Tibial artery (tissue), 4 donors: Measurements from ENCODE around the gene RASL12.

ENCODE experiments used
- DNase-seq, 2 donors: peaks; one replicate each; pipeline ENCODE4 v3.0.0-alpha.2; 2019
- H3K27ac ChIP-seq, 2 donors: fragments of 200-600 bp; sonication (generic) in 1 of 2; 1 replicate in 1 of 2; 2 replicates in 1 of 2; pipeline ENCODE4 v1.5.1; 2018 to 2019; ENCODE audit warnings: mild to moderate bottlenecking in 1 of 2
- H3K27me3 ChIP-seq, 2 donors: fragments of 200-600 bp; sonication (generic) in 1 of 2; one replicate each; pipeline versions ENCODE4 v1.5.1 to v1.6.0; 2016 to 2019
- H3K36me3 ChIP-seq, 3 donors: fragments of 200-600 bp; sonication (generic) in 2 of 3; one replicate each; pipeline ENCODE4 v1.5.1; 2016 to 2019; ENCODE audit warnings: mild to moderate bottlenecking in 2 of 3
- H3K4me1 ChIP-seq, 4 donors: fragments of 200-600 bp; sonication (generic) in 2 of 4; 1 replicate in 3 of 4; 2 replicates in 1 of 4; pipeline ENCODE4 v1.5.1; 2016 to 2019
- H3K4me3 ChIP-seq, 2 donors: fragments of 200-600 bp; sonication (generic) in 1 of 2; 1 replicate in 1 of 2; 2 replicates in 1 of 2; pipeline ENCODE4 v1.5.1; 2018 to 2019; ENCODE audit warnings: mild to moderate bottlenecking in 2 of 2
- H3K9me3 ChIP-seq, 3 donors: fragments of 200-600 bp; sonication (generic) in 1 of 3; one replicate each; pipeline ENCODE4 v1.5.1; 2016 to 2019
- CTCF ChIP-seq, 2 experiments: fragments of 200-600 bp in 1 of 2; fragments of 450-650 bp in 1 of 2; IDR thresholded peaks; one replicate each; pipeline ENCODE4 v1.5.1; 2017 to 2019; ENCODE audit warnings: antibody characterized with exemption in 2 of 2, mild to moderate bottlenecking in 1 of 2, moderate library complexity in 1 of 2
- intact Hi-C: fragments of 100-400 bp; cut with DNase I; formaldehyde crosslinking; loops from one replicate; pipeline ENCODE4 v1.15.0; 2023; ENCODE audit warnings: low total_unique reads

RASL12 gene

GRCh38 chr15:65067645-65068402 is at the start of gene RASL12:
Gene RASL12 (minus strand): TSS chr15:65067991. CDS start chr15:65067835, 156 bp downstream.
- TF ChIP-seq CTCF (IDR thresholded peaks at IDR 0.05): no peak

GRCh38 chr15:65115542-65115941 is 47.8 kb upstream of the RASL12 start:
- no peak for TF ChIP-seq CTCF (IDR thresholded peaks at IDR 0.05)
- Histone ChIP-seq H3K27me3 (no peaks in the 10 kb centered on the region), H3K36me3 (peaks cover 54 to 93% (median 58%) of the 10 kb centered on the region in 3 donors), H3K27ac (no peak overlapping the region), H3K4me1 (no peaks in the 10 kb centered on the region), H3K9me3 (no peaks in the 10 kb centered on the region), H3K4me3 (no peak overlapping the region)
- no peak for DNase-seq
- intact Hi-C loops: no loop called here

More at GRCh38 chr15:65067645-65068402, at the start of gene RASL12:
- peak within 1 kb of the TSS; percentile 73 to 74 for H3K4me3 ChIP-seq
- intact Hi-C loops: no loop called here
- H3K27ac ChIP-seq: peak within 1 kb of the TSS; percentile 95 to 99
- DNase-seq: peak in 1 of 2 donors; percentile 87
- peaks cover 0 to 73% (median 65%) of the 10 kb centered on the region in 4 donors for H3K4me1 ChIP-seq
- no peaks in the 10 kb centered on the region for H3K9me3 ChIP-seq
- H3K36me3 ChIP-seq: peaks cover 8 to 15% (median 10%) of the 10 kb centered on the region in 3 donors
- no peaks in the 10 kb centered on the region for H3K27me3 ChIP-seq

- intact Hi-C loops: no loop called here
- peaks cover 54 to 89% (median 58%) of the 10 kb centered on the region in 3 donors for H3K36me3 ChIP-seq
- TF ChIP-seq CTCF (IDR thresholded peaks at IDR 0.05): no peak
- DNase-seq: no peak
- no peak within 1 kb of the TSS for H3K27ac ChIP-seq
- H3K4me1 ChIP-seq: no peaks in the 10 kb centered on the region
- H3K27me3 ChIP-seq: no peaks in the 10 kb centered on the region
- H3K9me3 ChIP-seq: no peaks in the 10 kb centered on the region
- H3K4me3 ChIP-seq: no peak within 1 kb of the TSS
Observed at GRCh38 chr15:65115086-65115485, 47.3 kb upstream of the RASL12 start, which contains the start of gene UBAP1L. Gene UBAP1L (minus strand): TSS chr15:65115200. CDS start chr15:65106215, 8,985 bp downstream.

GRCh38 chr15:65110676-65111292 is 43.0 kb upstream of the RASL12 start:
- H3K4me1 ChIP-seq: no peaks in the 10 kb centered on the region
- H3K9me3 ChIP-seq: no peaks in the 10 kb centered on the region
- TF ChIP-seq CTCF (IDR thresholded peaks at IDR 0.05): no peak
- peak in 1 of 2 donors; percentile 43 for DNase-seq
- no peaks in the 10 kb centered on the region for H3K27me3 ChIP-seq
- H3K27ac ChIP-seq: no peak overlapping the region
- intact Hi-C loops: no loop called here
- peaks cover 23 to 52% (median 34%) of the 10 kb centered on the region in 3 donors for H3K36me3 ChIP-seq
- no peak overlapping the region for H3K4me3 ChIP-seq

GRCh38 chr15:65106011-65106590 is 38.3 kb upstream of the RASL12 start:
- H3K4me1 ChIP-seq: peaks cover 0 to 10% (median 4%) of the 10 kb centered on the region in 4 donors
- intact Hi-C loops: no loop called here
- H3K9me3 ChIP-seq: no peaks in the 10 kb centered on the region
- peaks cover 15 to 35% (median 23%) of the 10 kb centered on the region in 3 donors for H3K36me3 ChIP-seq
- H3K27me3 ChIP-seq: no peaks in the 10 kb centered on the region
- H3K4me3 ChIP-seq: no peak overlapping the region
- DNase-seq: peak in 1 of 2 donors; percentile 31
- TF ChIP-seq CTCF (IDR thresholded peaks at IDR 0.05): no peak
- no peak overlapping the region for H3K27ac ChIP-seq
